ENCODE data around the gene KRTAP10-5. TPM values are rescaled to one million over a fixed set of nuclear protein-coding genes. Genes with fewer than 3 reads are reported as not detected.
"Not testable (repeated sequence)": the region's sequence is repeated elsewhere in the genome, so short reads cannot be mapped to it uniquely, and the experiment has no call there.

The KRTAP10-5 gene
- total and polyA plus RNA-seq, 8 donors = not detected

GRCh38 chr21:44576025-44576420 lies 4.4 kb downstream of the KRTAP10-5 start:
- FAIRE-seq = no peak
- intact Hi-C loops (cut with DNase I) = no loop called here
- Histone ChIP-seq H3K27ac (no peak overlapping the region), H3K4me1 (no peaks in the 10 kb centered on the region), H3K9me3 (no peaks in the 10 kb centered on the region), H3K36me3 (no peaks in the 10 kb centered on the region), H3K4me3 (no peak overlapping the region), H3K27me3 (no peaks in the 10 kb centered on the region)
- TF ChIP-seq, protein P1, sequence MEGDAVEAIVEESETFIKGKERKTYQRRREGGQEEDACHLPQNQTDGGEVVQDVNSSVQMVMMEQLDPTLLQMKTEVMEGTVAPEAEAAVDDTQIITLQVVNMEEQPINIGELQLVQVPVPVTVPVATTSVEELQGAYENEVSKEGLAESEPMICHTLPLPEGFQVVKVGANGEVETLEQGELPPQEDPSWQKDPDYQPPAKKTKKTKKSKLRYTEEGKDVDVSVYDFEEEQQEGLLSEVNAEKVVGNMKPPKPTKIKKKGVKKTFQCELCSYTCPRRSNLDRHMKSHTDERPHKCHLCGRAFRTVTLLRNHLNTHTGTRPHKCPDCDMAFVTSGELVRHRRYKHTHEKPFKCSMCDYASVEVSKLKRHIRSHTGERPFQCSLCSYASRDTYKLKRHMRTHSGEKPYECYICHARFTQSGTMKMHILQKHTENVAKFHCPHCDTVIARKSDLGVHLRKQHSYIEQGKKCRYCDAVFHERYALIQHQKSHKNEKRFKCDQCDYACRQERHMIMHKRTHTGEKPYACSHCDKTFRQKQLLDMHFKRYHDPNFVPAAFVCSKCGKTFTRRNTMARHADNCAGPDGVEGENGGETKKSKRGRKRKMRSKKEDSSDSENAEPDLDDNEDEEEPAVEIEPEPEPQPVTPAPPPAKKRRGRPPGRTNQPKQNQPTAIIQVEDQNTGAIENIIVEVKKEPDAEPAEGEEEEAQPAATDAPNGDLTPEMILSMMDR (IDR thresholded peaks at IDR 0.05) = no peak
- ATAC-seq = no peak
- 73 to 77% methylated on average over 8 to 10 of the region's 10 CpGs for WGBS, 2 donors
- DNase-seq = no peak

DNA sequence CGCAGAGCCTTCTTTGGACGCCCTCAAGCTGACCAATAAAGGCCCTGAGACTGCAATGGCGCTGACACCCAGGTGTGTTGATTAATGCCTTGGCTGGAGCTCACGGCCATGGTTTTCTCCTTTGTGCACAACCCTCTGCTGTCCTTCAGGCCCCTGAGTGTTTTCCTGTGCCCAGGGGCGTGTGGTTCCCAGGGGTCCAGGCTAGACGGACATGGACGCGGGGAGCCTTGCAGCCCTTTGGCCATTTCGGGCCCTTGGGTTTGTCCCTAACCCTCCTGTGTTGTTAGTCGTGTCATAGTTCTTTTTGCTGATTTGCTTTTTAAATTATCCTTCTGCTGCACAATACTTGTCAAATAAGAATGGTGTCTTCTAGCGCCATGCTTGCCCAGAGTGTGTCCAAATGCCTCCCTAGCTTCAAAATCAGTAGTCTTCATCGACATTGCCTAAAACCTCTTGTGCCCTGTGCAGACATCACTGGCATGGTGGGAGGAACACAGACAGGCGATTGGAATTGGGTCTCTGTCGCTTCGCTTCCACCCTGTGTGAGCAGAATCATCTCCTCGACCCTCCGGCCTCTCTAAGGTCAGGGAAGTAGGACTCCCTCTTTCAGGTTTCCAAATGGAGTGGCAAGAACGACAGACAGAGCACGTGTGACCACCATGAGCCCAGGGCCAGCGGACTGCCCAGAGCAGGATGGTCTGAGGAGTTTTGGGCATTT lies 4.9 kb downstream of the KRTAP10-5 start:
- DNase-seq (no peak), FAIRE-seq (no peak), ATAC-seq (no peak)
- Histone ChIP-seq H3K36me3 (no peaks in the 10 kb centered on the region), H3K9me3 (no peaks in the 10 kb centered on the region), H3K27ac (no peak overlapping the region), H3K27me3 (no peaks in the 10 kb centered on the region), H3K4me1 (no peaks in the 10 kb centered on the region), H3K4me3 (no peak overlapping the region)
- TF ChIP-seq, protein P1 (IDR thresholded peaks at IDR 0.05) = no peak
- 81 to 82% methylated on average over 20 of the region's 20 CpGs for WGBS, 2 donors
- intact Hi-C loops (cut with DNase I) = no loop called here

DNA sequence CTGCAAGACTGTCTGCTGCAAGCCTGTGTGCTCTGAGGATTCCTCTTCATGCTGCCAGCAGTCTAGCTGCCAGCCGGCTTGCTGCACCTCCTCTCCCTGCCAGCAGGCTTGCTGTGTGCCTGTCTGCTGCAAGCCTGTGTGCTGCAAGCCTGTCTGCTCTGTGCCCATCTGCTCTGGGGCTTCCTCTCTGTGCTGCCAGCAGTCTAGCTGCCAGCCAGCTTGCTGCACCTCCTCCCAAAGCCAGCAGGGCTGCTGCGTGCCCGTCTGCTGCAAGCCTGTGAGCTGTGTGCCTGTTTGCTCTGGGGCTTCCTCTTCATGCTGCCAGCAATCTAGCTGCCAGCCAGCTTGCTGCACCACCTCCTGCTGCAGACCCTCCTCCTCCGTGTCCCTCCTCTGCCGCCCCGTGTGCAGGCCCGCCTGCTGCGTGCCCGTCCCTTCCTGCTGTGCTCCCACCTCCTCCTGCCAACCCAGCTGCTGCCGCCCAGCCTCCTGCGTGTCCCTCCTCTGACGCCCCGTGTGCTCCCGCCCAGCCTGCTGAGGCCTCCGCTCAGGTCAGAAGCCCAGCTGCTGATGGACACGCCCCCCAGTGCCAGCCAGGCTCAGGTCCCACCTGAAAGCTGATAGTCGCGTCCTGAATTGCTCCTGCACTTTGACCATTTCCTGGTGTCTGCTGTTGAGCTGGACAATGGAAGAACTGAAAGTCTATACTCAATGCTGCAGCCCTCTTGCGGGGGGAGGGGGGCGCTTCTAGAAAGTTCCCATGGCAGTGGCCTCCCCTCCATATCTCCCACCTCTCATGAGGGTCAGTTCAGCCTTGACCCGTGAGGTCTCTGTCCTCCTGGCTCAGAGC lies 5.7 kb downstream of the KRTAP10-5 start:
- intact Hi-C loops (cut with DNase I) = no loop called here
- TF ChIP-seq, protein P1 (IDR thresholded peaks at IDR 0.05) = no peak
- H3K4me3 ChIP-seq = no peak overlapping the region
- H3K9me3 ChIP-seq = no peaks in the 10 kb centered on the region
- H3K36me3 ChIP-seq = no peaks in the 10 kb centered on the region
- no peak for ATAC-seq
- FAIRE-seq = no peak
- 19 to 25% methylated on average over 20 to 21 of the region's 21 CpGs for WGBS, 2 donors
- no peak overlapping the region for H3K27ac ChIP-seq
- no peaks in the 10 kb centered on the region for H3K4me1 ChIP-seq
- H3K27me3 ChIP-seq = no peaks in the 10 kb centered on the region
- no peak for DNase-seq

DNA sequence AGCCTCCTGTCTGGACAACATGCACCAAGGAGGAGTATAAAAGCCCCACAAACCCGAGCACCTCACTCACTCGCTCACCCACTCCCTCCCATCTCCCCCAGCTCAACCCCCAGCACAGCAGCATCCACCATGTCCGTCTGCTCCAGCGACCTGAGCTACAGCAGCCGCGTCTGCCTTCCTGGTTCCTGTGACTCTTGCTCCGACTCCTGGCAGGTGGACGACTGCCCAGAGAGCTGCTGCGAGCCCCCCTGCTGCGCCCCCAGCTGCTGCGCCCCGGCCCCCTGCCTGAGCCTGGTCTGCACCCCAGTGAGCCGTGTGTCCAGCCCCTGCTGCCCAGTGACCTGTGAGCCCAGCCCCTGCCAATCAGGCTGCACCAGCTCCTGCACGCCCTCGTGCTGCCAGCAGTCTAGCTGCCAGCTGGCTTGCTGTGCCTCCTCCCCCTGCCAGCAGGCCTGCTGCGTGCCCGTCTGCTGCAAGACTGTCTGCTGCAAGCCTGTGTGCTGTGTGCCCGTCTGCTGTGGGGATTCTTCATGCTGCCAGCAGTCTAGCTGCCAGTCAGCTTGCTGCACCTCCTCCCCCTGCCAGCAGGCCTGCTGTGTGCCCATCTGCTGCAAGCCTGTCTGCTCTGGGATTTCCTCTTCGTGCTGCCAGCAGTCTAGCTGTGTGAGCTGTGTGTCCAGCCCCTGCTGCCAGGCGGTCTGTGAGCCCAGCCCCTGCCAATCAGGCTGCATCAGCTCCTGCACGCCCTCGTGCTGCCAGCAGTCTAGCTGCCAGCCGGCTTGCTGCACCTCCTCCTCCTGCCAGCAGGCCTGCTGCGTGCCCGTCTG lies 6.6 kb downstream of the KRTAP10-5 start, which contains the start of gene KRTAP10-4:
TSS of gene KRTAP10-4 (plus strand) at position 100 of the 827 bp plus-strand sequence. CDS start at position 130, 30 bp downstream.
- H3K4me3 ChIP-seq; H3K4me1 ChIP-seq; H3K27ac ChIP-seq; H3K9me3 ChIP-seq; H3K27me3 ChIP-seq; H3K36me3 ChIP-seq; intact Hi-C loops (cut with DNase I); DNase-seq; FAIRE-seq; ATAC-seq: not testable (repeated sequence)
- WGBS, 2 donors = 42 to 55% methylated on average over 17 to 22 of the region's 25 CpGs

- H3K36me3 ChIP-seq = no peaks in the 10 kb centered on the region
- no peak overlapping the region for H3K4me3 ChIP-seq
- H3K27ac ChIP-seq = no peak overlapping the region
- DNase-seq (no peak), FAIRE-seq (no peak), ATAC-seq (no peak)
- 61 to 72% methylated on average over 15 of the region's 15 CpGs for WGBS, 2 donors
- intact Hi-C loops (cut with DNase I) = no loop called here
- no peaks in the 10 kb centered on the region for H3K27me3 ChIP-seq
- H3K9me3 ChIP-seq = no peaks in the 10 kb centered on the region
- no peaks in the 10 kb centered on the region for H3K4me1 ChIP-seq
- TF ChIP-seq, protein P1 (IDR thresholded peaks at IDR 0.05) = no peak
These were observed 7.3 kb downstream of the KRTAP10-5 start for GRCh38 chr21:44572959-44573583.

Measured in pancreas (tissue), 10 donors.